Fibroblast of mammary gland (primary cell): ENCODE data around the gene COMMD3.
"Not testable (repeated sequence)": the region's sequence is repeated elsewhere in the genome, so short reads cannot be mapped to it uniquely, and the experiment has no call there.

Source experiments
- DNase-seq: peaks from one replicate; pipeline ENCODE4 v3.0.0-alpha.2; 2010; ENCODE audit warnings: low read depth
- H3K4me3 ChIP-seq: 2 replicates; pipeline ENCODE4 v1.5.1; 2011; ENCODE audit warnings: low read depth, mild to moderate bottlenecking, low read length, moderate library complexity; ENCODE audit not compliant: control insufficient read depth
- TF ChIP-seq, protein P1 (sequence below): conservative IDR thresholded peaks from 2 replicates; pipeline ENCODE4 v1.5.1; 2011; ENCODE audit warnings: low read depth, low read length, inconsistent platforms; ENCODE audit not compliant: control insufficient read depth, insufficient read depth

Gene COMMD3

DNA sequence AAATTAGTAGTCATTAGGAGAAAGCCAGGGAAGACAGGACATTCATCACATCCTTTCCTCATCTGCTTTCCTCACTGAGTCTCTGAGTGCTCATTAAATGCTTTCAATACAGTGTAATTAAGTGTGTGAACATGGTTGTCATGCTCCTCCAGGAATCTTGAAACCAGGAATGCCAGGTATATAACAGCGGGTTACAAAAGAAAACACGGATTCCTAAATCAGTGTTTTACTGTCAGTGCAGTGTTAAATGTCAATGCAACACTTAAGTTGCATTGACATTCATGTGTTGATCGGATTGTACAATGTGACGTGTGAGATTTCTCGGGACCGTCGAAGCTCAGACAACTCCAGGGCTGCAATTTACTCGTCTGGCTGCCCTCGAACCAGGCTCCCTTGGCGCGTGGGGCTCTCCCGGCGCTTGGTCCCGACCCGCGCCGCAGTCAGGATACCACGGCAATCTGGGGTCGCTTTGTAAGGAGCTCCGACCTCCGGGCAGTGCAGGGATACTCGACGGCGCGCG is 28.7 kb downstream of the COMMD3 start:
- H3K4me3 ChIP-seq: no peak overlapping the region
- DNase-seq: no peak
- TF ChIP-seq, protein P1, sequence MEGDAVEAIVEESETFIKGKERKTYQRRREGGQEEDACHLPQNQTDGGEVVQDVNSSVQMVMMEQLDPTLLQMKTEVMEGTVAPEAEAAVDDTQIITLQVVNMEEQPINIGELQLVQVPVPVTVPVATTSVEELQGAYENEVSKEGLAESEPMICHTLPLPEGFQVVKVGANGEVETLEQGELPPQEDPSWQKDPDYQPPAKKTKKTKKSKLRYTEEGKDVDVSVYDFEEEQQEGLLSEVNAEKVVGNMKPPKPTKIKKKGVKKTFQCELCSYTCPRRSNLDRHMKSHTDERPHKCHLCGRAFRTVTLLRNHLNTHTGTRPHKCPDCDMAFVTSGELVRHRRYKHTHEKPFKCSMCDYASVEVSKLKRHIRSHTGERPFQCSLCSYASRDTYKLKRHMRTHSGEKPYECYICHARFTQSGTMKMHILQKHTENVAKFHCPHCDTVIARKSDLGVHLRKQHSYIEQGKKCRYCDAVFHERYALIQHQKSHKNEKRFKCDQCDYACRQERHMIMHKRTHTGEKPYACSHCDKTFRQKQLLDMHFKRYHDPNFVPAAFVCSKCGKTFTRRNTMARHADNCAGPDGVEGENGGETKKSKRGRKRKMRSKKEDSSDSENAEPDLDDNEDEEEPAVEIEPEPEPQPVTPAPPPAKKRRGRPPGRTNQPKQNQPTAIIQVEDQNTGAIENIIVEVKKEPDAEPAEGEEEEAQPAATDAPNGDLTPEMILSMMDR: no peak

DNA sequence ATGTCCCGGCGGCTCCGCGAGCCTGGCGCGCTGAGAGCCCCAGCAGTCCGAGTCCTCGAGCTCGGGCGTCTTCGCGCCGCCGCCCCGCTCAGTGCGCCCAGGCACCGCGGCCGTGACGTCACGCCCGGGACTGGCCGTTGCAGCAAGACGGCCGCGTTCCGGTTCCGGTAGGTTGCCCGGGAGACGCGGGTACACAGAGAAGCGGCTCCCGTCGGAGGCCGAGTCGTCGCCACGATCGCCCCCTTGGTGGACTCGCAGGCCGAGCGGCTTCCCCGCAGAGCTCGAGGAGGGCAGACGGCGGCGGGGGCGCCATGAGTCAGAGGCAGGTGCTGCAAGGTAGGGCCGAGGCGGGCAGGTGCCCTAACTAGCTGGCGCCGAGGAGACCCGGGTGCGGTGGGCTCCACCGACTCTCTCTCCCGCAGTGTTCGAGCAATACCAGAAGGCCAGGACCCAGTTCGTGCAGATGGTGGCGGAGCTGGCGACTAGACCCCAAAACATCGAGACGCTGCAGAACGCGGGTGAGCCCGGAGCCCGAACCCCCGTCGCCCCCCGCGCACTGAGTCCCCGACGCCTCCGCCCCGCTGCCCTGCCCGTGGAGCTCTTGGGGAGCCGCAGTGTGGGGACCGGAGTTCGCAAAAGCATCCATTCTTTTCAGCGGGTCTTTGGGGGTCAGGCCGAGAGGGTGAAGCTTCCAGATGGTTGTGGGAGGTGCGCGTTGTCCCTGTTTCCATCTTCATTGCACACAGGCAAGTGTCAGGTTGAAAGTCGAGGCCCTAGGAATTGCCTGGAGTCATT is 29.3 kb downstream of the COMMD3 start, which contains the start of gene SPAG6:
TSS of gene SPAG6 (plus strand) at position 196 of the 795 bp plus-strand sequence. CDS start at position 312, 116 bp downstream.
- DNase-seq: no peak
- no peak within 1 kb of the TSS for H3K4me3 ChIP-seq
- TF ChIP-seq, protein P1: no peak

DNA sequence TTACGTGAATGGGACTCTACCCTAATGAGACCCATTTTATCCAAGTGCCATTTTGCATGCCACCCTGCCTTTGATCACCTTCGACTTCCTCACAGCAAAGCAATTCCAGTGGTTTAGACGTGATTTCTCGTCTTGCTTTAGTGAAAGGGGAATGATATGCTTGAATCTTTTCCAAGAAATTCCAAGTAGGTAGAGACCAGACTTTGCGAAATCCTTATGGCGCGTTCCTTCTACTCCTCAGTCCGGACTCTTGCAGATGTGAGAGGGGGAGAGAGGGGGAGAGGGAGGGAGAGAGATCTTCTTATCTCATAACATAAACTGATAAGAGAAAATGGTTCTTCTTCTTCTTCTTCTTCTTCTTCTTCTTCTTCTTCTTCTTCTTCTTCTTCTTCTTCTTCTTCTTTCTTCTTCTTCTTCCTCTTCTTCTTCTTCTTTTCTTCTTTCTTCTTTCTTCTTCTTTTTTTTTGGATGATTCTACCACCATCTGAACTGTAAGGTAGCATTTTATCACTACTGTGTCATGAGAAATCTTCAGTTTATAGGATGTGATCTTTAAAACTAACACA is 30.0 kb downstream of the COMMD3 start:
- H3K4me3 ChIP-seq: no peak overlapping the region
- TF ChIP-seq, protein P1: no peak
- DNase-seq: no peak

DNA sequence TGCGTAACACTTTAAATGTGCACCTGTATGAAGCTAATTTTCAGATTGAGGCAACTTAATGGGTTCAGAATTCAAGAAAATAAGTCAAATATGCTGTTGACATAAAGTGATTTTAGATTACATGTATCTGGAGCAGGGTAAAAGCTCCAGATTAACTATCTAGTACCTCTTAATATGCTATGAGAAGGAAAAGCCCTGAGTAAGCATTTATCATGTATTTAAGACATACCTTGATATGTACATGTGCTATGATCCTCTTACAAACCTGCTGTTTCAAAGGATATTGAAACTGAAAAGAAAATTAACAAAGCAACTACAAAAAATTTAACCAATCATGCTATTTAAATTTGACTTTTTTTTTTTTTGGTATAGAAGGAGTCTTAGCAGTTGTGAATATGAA is 33.6 kb downstream of the COMMD3 start:
- DNase-seq: no peak
- TF ChIP-seq, protein P1: no peak
- H3K4me3 ChIP-seq: no peak overlapping the region

DNA sequence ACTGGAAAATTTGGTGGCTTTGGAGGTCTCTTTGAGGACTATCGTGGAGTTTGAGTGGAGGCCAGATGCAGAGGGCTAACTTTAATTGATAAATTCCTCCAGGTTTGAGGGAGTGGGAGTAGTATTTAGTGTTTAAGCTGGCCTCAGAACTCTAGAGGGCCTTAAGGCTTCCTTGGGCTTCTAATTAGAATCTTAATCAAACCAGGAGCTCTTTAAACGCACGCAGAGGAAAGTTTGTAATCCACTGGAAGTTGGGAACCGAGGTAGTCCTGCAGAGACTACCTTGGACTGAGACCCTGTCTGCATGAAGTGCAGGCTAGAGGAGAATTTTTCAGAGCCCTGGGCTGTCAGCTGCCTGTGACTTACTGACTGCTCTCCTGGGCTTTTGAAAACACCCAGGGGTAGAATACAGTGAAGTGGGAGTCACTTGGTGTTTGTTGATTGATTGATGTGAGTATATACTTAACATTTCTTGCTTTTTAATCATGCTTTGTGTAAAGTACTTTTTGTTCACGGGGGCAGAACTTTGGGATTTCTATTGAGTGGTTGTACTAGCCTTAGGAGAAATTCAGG is 35.0 kb downstream of the COMMD3 start:
- no peak for DNase-seq
- H3K4me3 ChIP-seq: no peak overlapping the region
- TF ChIP-seq, protein P1: no peak

DNA sequence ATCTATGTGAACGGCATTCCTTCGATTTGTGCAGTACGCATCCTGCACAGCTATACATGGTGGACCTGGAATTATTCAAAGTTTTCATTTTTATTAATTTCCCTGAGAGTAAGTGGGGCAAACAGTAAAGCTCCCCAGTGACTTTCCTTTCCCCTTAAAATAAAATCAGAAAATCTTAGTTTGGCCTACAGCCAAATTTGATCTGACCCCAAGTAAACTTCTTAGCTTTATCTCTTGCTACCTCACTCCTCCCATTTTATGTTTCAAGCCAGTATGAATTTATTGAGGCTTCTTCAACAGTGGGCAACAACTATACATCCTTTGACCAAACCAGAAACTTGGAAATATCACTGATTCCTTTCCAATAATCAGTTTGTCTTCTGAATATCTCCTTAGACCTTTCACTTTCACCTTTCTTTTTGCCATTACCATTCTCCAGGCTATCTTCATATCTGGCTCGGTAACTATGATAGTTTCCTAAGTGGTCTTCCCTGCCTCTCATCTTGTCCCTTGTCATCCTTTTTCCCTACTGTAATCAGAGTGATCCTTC is 40.2 kb downstream of the COMMD3 start:
- TF ChIP-seq, protein P1: no peak
- H3K4me3 ChIP-seq: no peak overlapping the region
- no peak for DNase-seq

DNA sequence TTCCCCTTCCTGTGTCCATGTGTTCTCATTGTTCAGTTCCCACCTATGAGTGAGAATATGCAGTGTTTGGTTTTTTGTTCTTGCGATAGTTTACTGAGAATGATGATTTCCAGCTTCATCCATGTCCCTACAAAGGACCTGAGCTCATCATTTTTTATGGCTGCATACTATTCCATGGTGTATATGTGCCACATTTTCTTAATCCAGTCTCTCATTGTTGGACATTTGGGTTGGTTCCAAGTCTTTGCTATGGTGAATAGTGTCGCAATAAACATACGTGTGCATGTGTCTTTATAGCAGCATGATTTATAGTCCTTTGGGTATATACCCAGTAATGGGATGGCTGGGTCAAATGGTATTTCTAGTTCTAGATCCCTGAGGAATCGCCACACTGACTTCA is 41.6 kb downstream of the COMMD3 start:
- H3K4me3 ChIP-seq, DNase-seq: not testable (repeated sequence)
